ENCODE data around the gene DPYD. TPM values are rescaled to one million over a fixed set of nuclear protein-coding genes. Genes with fewer than 3 reads are reported as not detected.

The DPYD gene
- total RNA-seq, 1 donor from 2014 or later = 8.5 TPM

- Mint-ChIP-seq H3K4me3 (no peak overlapping the region), H3K36me3 (no peaks in the 10 kb centered on the region), H3K9me3 (no peaks in the 10 kb centered on the region), H3K4me1 (ENCODE audit: unreplicated experiment) (peaks cover 14% of the 10 kb centered on the region), H3K27me3 (peaks cover 31% of the 10 kb centered on the region), H3K27ac (no peak overlapping the region)
- TF ChIP-seq, protein P1, sequence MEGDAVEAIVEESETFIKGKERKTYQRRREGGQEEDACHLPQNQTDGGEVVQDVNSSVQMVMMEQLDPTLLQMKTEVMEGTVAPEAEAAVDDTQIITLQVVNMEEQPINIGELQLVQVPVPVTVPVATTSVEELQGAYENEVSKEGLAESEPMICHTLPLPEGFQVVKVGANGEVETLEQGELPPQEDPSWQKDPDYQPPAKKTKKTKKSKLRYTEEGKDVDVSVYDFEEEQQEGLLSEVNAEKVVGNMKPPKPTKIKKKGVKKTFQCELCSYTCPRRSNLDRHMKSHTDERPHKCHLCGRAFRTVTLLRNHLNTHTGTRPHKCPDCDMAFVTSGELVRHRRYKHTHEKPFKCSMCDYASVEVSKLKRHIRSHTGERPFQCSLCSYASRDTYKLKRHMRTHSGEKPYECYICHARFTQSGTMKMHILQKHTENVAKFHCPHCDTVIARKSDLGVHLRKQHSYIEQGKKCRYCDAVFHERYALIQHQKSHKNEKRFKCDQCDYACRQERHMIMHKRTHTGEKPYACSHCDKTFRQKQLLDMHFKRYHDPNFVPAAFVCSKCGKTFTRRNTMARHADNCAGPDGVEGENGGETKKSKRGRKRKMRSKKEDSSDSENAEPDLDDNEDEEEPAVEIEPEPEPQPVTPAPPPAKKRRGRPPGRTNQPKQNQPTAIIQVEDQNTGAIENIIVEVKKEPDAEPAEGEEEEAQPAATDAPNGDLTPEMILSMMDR (conservative IDR thresholded peaks at IDR 0.05) = no peak
- DNase-seq (ENCODE audit: extremely low spot score, unreplicated experiment) = no peak
Measured at GRCh38 chr1:97634758-97635157, 286.1 kb downstream of the DPYD start.

DNA sequence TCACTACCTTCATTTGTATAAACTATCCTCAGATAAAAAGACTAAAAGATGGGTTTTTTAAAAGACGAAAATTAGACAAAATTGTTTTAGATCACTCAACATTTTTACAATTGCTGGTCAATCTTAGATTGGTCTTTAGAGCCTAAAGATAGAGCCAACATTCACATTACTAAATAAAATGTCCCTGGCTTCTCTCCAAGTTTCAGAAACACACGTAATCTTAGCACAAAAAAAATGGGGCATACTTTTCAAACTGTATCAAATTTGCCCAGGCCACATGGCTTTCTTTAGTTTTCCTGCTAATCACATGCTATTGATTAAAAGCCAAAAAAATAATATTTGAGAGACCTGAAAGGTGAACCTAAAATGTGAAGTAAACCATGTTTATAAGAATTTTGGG is 288.1 kb downstream of the DPYD start:
- TF ChIP-seq, protein P1 (conservative IDR thresholded peaks at IDR 0.05) = no peak
- no peak overlapping the region for H3K27ac Mint-ChIP-seq
- H3K4me1 Mint-ChIP-seq (ENCODE audit: unreplicated experiment) = peaks cover 14% of the 10 kb centered on the region
- no peak overlapping the region for H3K4me3 Mint-ChIP-seq
- DNase-seq (ENCODE audit: extremely low spot score, unreplicated experiment) = no peak
- peaks cover 26% of the 10 kb centered on the region for H3K27me3 Mint-ChIP-seq
- H3K9me3 Mint-ChIP-seq = no peaks in the 10 kb centered on the region
- no peaks in the 10 kb centered on the region for H3K36me3 Mint-ChIP-seq

GRCh38 chr1:97632075-97632474 is 288.8 kb downstream of the DPYD start:
- H3K4me1 Mint-ChIP-seq (ENCODE audit: unreplicated experiment) = peaks cover 14% of the 10 kb centered on the region
- H3K36me3 Mint-ChIP-seq = no peaks in the 10 kb centered on the region
- peak overlapping the region; percentile 3 for H3K4me3 Mint-ChIP-seq
- H3K9me3 Mint-ChIP-seq = no peaks in the 10 kb centered on the region
- peaks cover 26% of the 10 kb centered on the region for H3K27me3 Mint-ChIP-seq
- no peak overlapping the region for H3K27ac Mint-ChIP-seq
- no peak for DNase-seq (ENCODE audit: extremely low spot score, unreplicated experiment)
- TF ChIP-seq, protein P1 (conservative IDR thresholded peaks at IDR 0.05) = no peak

DNA sequence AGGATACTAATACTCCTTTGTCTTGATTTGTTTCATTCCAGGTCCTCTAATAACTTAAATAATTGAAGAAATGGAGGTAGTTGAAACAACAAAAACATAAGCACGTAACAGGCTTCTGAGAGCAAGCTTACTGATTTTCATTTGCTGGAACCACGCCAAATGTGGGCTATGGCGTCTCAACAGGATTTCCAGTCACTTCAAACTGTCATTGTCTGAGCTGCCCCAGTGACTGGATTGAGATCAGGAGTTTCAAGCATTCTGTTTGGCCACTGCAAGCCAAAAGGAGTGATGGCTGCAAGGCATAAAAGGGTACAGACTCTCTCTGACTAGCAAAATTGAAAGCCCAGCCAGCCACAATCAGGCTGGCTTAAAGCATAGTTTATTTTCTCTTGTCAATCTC is 289.9 kb downstream of the DPYD start:
- peaks cover 14% of the 10 kb centered on the region for H3K4me1 Mint-ChIP-seq (ENCODE audit: unreplicated experiment)
- TF ChIP-seq, protein P1 (conservative IDR thresholded peaks at IDR 0.05) = no peak

GRCh38 chr1:97630281-97630680 is 290.6 kb downstream of the DPYD start:
- H3K36me3 Mint-ChIP-seq = no peaks in the 10 kb centered on the region
- no peaks in the 10 kb centered on the region for H3K9me3 Mint-ChIP-seq
- TF ChIP-seq, protein P1 (conservative IDR thresholded peaks at IDR 0.05) = no peak
- no peak overlapping the region for H3K4me3 Mint-ChIP-seq
- DNase-seq (ENCODE audit: extremely low spot score, unreplicated experiment) = no peak
- H3K27ac Mint-ChIP-seq = no peak overlapping the region
- peaks cover 14% of the 10 kb centered on the region for H3K4me1 Mint-ChIP-seq (ENCODE audit: unreplicated experiment)
- H3K27me3 Mint-ChIP-seq = peaks cover 24% of the 10 kb centered on the region

More for the DNA sequence above, 289.9 kb downstream of the DPYD start:
- Mint-ChIP-seq H3K27me3 (peaks cover 28% of the 10 kb centered on the region), H3K4me3 (no peak overlapping the region), H3K27ac (no peak overlapping the region), H3K36me3 (no peaks in the 10 kb centered on the region), H3K9me3 (no peaks in the 10 kb centered on the region)
- DNase-seq (ENCODE audit: extremely low spot score, unreplicated experiment) = no peak

- Mint-ChIP-seq H3K27me3 (peaks cover 20% of the 10 kb centered on the region), H3K4me3 (no peak overlapping the region), H3K9me3 (peaks cover 10% of the 10 kb centered on the region), H3K27ac (no peak overlapping the region), H3K36me3 (no peaks in the 10 kb centered on the region), H3K4me1 (ENCODE audit: unreplicated experiment) (no peaks in the 10 kb centered on the region)
- TF ChIP-seq, protein P1 (conservative IDR thresholded peaks at IDR 0.05) = no peak
- DNase-seq (ENCODE audit: extremely low spot score, unreplicated experiment) = no peak
Measured at GRCh38 chr1:97623220-97623619, 297.6 kb downstream of the DPYD start.
